WTC11 (cell line): ENCODE measurements around the gene NACC2. TPM values are rescaled to one million over a fixed set of nuclear protein-coding genes. Genes with fewer than 3 reads are reported as not detected.

ENCODE experiments used
- ATF2 ChIP-seq: sonication (generic); formaldehyde crosslinking; IDR thresholded peaks from 2 replicates; pipeline ENCODE4 v1.8.1; 2022; ENCODE audit warnings: low read depth, missing genetic modification reagents, borderline replicate concordance
- ATF3 ChIP-seq: sonication (generic); formaldehyde crosslinking; conservative IDR thresholded peaks from 2 replicates; pipeline ENCODE4 v1.8.1; 2022; ENCODE audit warnings: mild to moderate bottlenecking, missing genetic modification reagents
- EMX1 ChIP-seq: fragments of 250-450 bp; sonication (Bioruptor Pico); IDR thresholded peaks from 2 replicates; pipeline ENCODE4 v1.8.0; 2021; ENCODE audit warnings: mild to moderate bottlenecking
- ETV6 ChIP-seq: sonication (generic); formaldehyde crosslinking; IDR thresholded peaks from 2 replicates; pipeline ENCODE4 v1.8.1; 2022; ENCODE audit warnings: mild to moderate bottlenecking, missing genetic modification reagents
- FOXJ3 ChIP-seq: sonication (generic); formaldehyde crosslinking; IDR thresholded peaks from 2 replicates; pipeline ENCODE4 v1.9.0; 2021; ENCODE audit warnings: missing genetic modification reagents, mild to moderate bottlenecking, borderline replicate concordance
- FOXK1 ChIP-seq: sonication (generic); formaldehyde crosslinking; IDR thresholded peaks from 2 replicates; pipeline ENCODE4 v1.8.0; 2022; ENCODE audit warnings: mild to moderate bottlenecking, moderate library complexity, missing genetic modification reagents
- HMGA2 ChIP-seq: fragments of 250-450 bp; sonication (Bioruptor Pico); IDR thresholded peaks from 2 replicates; pipeline ENCODE4 v1.4.0; 2021; ENCODE audit warnings: mild to moderate bottlenecking, moderate library complexity
- IRF2 ChIP-seq: sonication (generic); formaldehyde crosslinking; IDR thresholded peaks from 2 replicates; pipeline ENCODE4 v1.8.0; 2022; ENCODE audit warnings: low read depth, missing genetic modification reagents, borderline replicate concordance
- KAT7 ChIP-seq: sonication (generic); formaldehyde crosslinking; IDR thresholded peaks from 2 replicates; pipeline ENCODE4 v1.8.1; 2023; ENCODE audit warnings: missing genetic modification reagents, mild to moderate bottlenecking, borderline replicate concordance
- MYBL2 ChIP-seq: sonication (generic); formaldehyde crosslinking; IDR thresholded peaks from 2 replicates; pipeline ENCODE4 v1.8.1; 2023; ENCODE audit warnings: mild to moderate bottlenecking, moderate library complexity, missing genetic modification reagents
- NFE2L1 ChIP-seq: sonication (generic); formaldehyde crosslinking; IDR thresholded peaks from 2 replicates; pipeline ENCODE4 v1.8.1; 2023; ENCODE audit warnings: missing genetic modification reagents
- OVOL2 ChIP-seq: fragments of 250-450 bp; sonication (Bioruptor Pico); IDR thresholded peaks from 2 replicates; pipeline ENCODE4 v1.9.0; 2021; ENCODE audit warnings: mild to moderate bottlenecking, borderline replicate concordance
- PRDM15 ChIP-seq: sonication (generic); formaldehyde crosslinking; IDR thresholded peaks from 2 replicates; pipeline ENCODE4 v1.8.0; 2022; ENCODE audit warnings: missing genetic modification reagents
- SMAD3 ChIP-seq: sonication (generic); formaldehyde crosslinking; IDR thresholded peaks from 2 replicates; pipeline ENCODE4 v1.8.0; 2022; ENCODE audit warnings: missing genetic modification reagents, mild to moderate bottlenecking, borderline replicate concordance
- SOX15 ChIP-seq: fragments of 250-450 bp; sonication (Bioruptor Pico); IDR thresholded peaks from 2 replicates; pipeline ENCODE4 v1.9.0; 2021; ENCODE audit warnings: mild to moderate bottlenecking
- TEAD1 ChIP-seq: sonication (generic); formaldehyde crosslinking; IDR thresholded peaks from 2 replicates; pipeline ENCODE4 v1.8.0; 2022; ENCODE audit warnings: mild to moderate bottlenecking, missing genetic modification reagents
- USF1 ChIP-seq: sonication (generic); formaldehyde crosslinking; IDR thresholded peaks from 2 replicates; pipeline ENCODE4 v1.8.0; 2022; ENCODE audit warnings: mild to moderate bottlenecking, missing genetic modification reagents
- ZMAT4 ChIP-seq: fragments of 250-450 bp; sonication (Bioruptor Pico); IDR thresholded peaks from 2 replicates; pipeline ENCODE4 v1.9.0; 2021; ENCODE audit warnings: mild to moderate bottlenecking
- ZNF138 ChIP-seq: sonication (generic); formaldehyde crosslinking; conservative IDR thresholded peaks from 2 replicates; pipeline ENCODE4 v1.8.1; 2022; ENCODE audit warnings: mild to moderate bottlenecking, moderate library complexity, missing genetic modification reagents
- ZNF219 ChIP-seq: sonication (generic); formaldehyde crosslinking; IDR thresholded peaks from 2 replicates; pipeline ENCODE4 v1.8.0; 2023; ENCODE audit warnings: missing genetic modification reagents, mild to moderate bottlenecking, borderline replicate concordance
- ZNF281 ChIP-seq: sonication (generic); formaldehyde crosslinking; IDR thresholded peaks from 2 replicates; pipeline ENCODE4 v1.8.0; 2023; ENCODE audit warnings: mild to moderate bottlenecking, missing genetic modification reagents
- ZNF396 ChIP-seq: fragments of 250-450 bp; sonication (Bioruptor Pico); IDR thresholded peaks from 2 replicates; pipeline ENCODE4 v1.8.0; 2021; ENCODE audit warnings: mild to moderate bottlenecking, moderate library complexity, borderline replicate concordance
- ZNF416 ChIP-seq: fragments of 250-450 bp; sonication (Bioruptor Pico); IDR thresholded peaks from 2 replicates; pipeline ENCODE4 v1.9.0; 2021; ENCODE audit warnings: mild to moderate bottlenecking, inconsistent platforms
- ZNF532 ChIP-seq: fragments of 250-450 bp; sonication (Bioruptor Pico); IDR thresholded peaks from 2 replicates; pipeline ENCODE4 v1.9.0; 2021; ENCODE audit warnings: mild to moderate bottlenecking, borderline replicate concordance
- ZNF671 ChIP-seq: fragments of 250-450 bp; sonication (Bioruptor Pico); IDR thresholded peaks from 2 replicates; pipeline ENCODE4 v1.8.0; 2021; ENCODE audit warnings: mild to moderate bottlenecking
- total RNA-seq: library from RNA; stranded (reverse); gene quantifications from 3 replicates; pipeline ENCODE4 v1.2.3, GENCODE V29; 2021

Gene NACC2
- total RNA-seq, 1 experiment from 2014 or later: 17.1 TPM

GRCh38 chr9:136109351-136110081 is 14.4 kb upstream of the NACC2 start (continued):
- TF ChIP-seq ZMAT4 (no peak), TEAD1 (CRISPR knock-in tag) (no peak), ZNF138 (CRISPR knock-in tag) (no peak), ATF3 (CRISPR knock-in tag) (no peak), MYBL2 (no peak), EMX1 (CRISPR knock-in tag) (no peak), ZNF281 (CRISPR knock-in tag) (peak; percentile 78), ZNF219 (CRISPR knock-in tag) (no peak), ZNF532 (CRISPR knock-in tag) (no peak), FOXJ3 (no peak), ZNF416 (CRISPR knock-in tag) (peak; percentile 95), ZNF396 (no peak), IRF2 (no peak), SMAD3 (no peak), HMGA2 (CRISPR knock-in tag) (no peak), KAT7 (CRISPR knock-in tag) (peak; percentile 41; the same call in 1 of the 2 replicates), PRDM15 (CRISPR knock-in tag) (no peak), SOX15 (no peak), ETV6 (CRISPR knock-in tag) (no peak), USF1 (CRISPR knock-in tag) (no peak), FOXK1 (peak; percentile 68), NFE2L1 (CRISPR knock-in tag) (no peak; the same call in 1 of the 2 replicates), ZNF671 (CRISPR knock-in tag) (no peak), ATF2 (CRISPR knock-in tag) (no peak), OVOL2 (CRISPR knock-in tag) (no peak)
